Cortex of kidney (tissue), 1 donor: ENCODE data around the gene PLPP2.

ENCODE experiments used
- DNase-seq: peaks from one replicate; lab custom pipeline; 2025; lab: John Stamatoyannopoulos, UW

The PLPP2 gene

GRCh38 chr19:293436-294110 is 2.4 kb upstream of the PLPP2 start:
- no peak for DNase-seq

- no peak for DNase-seq
Observed at GRCh38 chr19:292951-293350, 1.7 kb upstream of the PLPP2 start.

GRCh38 chr19:292281-292884 is 1.2 kb upstream of the PLPP2 start:
- no peak for DNase-seq

DNA sequence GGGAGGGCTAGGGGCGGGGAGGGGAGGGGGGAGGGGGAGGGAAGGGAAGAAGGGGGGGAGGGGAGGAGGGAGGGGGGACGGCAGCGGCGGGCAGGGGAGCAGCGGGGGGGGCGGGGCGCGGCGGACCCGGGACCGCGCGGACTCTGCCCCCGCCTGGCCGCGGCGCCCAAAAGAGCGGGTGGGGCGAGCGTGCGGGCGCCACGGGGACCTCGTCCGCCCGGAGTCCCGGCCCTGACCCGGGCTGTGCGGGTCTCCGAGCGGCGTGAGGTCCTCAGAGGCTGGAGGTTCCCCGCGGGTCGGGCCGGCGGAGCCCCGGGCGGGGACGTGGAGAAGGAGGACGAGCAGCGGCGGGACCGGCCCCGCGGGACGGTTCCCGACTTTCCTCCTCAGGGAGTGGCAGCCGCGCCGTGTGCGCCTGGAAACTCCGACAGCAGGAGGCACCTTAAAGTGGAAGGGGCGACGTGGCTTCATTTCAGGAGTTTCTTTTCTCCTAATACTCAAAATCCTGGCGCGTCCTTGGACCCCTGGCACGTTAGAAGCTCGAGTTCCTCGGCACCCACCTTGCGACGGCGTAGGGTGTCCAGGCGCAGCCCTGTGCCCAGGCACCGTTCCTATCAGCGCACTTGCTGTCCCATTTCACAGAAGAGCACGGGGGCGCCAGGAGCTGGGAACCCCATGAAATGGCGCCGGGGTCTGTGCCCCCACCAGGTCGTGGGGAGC is 518 bp upstream of the PLPP2 start:
- DNase-seq = no peak

GRCh38 chr19:290372-291005 is 714 bp downstream of the PLPP2 start:
- no peak for DNase-seq

- no peak for DNase-seq
Observed at GRCh38 chr19:289651-290371, 1.4 kb downstream of the PLPP2 start.

DNA sequence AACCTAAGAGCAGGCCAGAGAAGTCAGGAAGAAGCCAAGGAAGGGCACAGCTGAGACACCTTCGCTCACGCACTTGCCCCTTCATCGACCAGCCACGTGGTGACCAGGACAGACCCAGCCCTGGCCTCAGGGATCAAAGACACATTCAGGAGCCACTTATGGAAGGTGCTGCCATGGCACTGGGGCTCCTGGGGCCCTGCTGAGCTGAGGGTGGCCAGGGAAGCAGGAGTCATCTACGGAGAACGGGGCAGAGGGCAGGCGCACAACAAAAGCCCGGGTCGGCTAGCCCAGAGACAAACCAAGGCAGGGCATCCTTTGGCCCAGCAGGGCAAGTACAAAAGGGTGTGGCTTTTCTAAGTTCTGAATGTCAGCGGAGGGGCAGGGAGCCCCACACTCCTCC is 2.3 kb downstream of the PLPP2 start:
- DNase-seq = no peak

GRCh38 chr19:287381-287871 is 3.8 kb downstream of the PLPP2 start:
- DNase-seq = no peak

DNA sequence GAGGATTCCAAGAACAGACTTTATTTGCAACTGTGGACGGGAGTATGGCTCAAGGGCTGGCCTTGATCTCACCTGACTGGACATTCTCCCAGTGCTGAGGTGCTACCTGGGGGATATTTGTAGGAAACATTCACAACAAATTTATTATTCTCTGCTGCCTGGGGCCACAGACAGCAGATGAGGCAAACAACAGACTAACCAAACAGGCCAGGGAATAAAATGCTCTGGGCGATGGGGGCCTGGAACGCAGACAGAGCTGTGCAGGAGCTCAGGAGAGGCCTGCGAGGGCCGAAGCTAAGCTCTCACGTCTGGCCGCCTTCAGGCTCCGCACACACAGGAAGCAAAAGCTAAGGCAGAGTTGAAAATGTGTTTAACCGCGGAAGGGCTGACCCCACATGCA is 7.8 kb downstream of the PLPP2 start:
- no peak for DNase-seq

- no peak for DNase-seq
Observed at GRCh38 chr19:282501-282900, 8.7 kb downstream of the PLPP2 start.

DNA sequence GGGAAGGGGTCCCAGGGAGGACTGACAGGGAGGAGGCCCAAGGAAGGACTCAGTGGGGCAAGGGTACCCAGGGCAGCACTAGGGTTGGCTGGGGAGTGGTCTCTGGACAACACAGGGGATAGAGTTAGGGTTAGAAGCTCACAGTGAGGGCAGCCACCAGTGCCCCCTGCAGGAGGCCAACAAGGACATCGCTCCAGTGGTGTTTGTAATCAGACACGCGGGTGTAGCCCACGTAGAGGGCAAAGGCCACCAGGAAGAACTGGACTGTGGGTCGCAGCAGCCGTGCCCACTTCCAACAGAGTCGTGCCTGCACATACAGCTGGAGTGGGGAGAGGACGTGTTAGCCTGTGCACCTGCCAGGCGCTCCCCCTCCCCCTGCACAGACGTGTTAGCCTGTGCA is 9.2 kb downstream of the PLPP2 start:
- DNase-seq = no peak

- no peak for DNase-seq
Observed at GRCh38 chr19:281156-281853, 9.9 kb downstream of the PLPP2 start.

DNA sequence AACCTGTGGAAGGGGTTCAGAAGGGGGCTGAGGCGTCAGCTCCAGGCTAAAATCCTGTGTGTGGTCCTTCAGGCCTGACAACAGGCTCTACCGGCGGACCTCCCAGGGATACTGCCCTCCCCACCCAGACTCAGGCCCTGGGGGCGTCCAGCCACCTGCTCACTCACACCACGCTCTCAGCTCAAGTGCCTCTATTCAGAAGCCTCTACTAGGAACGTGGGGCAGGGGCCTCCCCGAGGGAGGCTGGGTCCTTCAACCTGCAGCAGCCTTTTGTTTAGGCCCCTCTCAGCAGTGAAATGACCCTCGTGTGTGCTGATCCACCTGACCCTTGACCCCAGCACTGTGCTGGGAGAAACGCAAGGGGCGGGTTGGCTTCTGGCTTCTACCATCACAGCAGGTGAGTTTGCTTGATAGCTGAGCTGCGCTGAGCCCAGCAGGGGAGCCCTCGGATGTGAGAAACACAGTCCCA is 10.6 kb downstream of the PLPP2 start:
- DNase-seq = no peak

DNA sequence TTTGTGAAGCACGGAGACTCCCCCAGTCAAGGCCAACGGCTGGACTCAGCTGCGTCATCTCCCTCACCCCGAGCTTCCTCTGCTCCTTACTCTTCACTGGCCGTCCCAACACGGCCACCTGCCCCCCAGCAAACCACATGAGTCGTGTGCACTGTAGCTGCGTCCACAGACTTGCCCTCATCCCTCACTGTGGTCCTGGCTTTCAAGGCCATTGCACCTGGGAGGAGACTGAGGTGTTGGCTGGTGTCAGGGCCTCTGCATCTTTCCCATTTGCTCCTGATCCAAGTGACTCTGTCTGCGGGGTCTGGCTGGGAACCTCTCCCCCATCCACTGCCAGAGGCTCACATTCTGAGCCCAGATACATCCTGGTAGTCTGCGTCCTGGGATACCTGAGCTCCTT is 11.5 kb downstream of the PLPP2 start:
- no peak for DNase-seq

GRCh38 chr19:279231-279630 is 12.0 kb downstream of the PLPP2 start:
- DNase-seq = no peak

DNA sequence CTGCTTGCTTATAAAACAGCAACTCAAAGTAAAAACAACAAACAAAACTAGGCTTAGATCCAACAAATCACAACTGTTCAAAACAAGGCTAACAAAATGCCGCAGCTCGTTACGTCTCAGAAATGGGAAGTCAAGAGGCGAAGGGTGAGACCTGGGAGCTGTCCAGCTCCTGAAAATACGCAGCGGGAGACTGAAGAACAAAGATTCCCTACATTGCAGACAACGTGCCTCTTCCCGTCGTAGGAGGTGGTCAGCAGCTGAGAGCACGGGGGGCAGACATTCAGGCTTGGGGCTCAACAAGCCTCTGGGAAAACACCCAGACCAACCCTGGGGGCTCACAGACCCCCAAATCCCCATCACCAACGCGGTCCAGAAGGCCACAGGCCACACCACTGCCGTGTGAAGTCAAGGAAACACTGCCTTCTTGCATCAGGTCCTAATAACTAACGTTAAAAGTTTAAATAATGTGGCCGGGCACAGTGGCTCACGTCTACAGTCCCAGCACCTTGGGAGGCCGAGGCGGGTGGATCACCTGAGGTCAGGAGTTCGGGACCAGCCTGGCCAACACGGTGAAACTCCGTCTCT is 13.5 kb downstream of the PLPP2 start:
- DNase-seq = no peak

- no peak for DNase-seq
Observed at GRCh38 chr19:277131-277530, 14.1 kb downstream of the PLPP2 start.

- DNase-seq = no peak
Observed at GRCh38 chr19:275958-276646, 15.1 kb downstream of the PLPP2 start.

DNA sequence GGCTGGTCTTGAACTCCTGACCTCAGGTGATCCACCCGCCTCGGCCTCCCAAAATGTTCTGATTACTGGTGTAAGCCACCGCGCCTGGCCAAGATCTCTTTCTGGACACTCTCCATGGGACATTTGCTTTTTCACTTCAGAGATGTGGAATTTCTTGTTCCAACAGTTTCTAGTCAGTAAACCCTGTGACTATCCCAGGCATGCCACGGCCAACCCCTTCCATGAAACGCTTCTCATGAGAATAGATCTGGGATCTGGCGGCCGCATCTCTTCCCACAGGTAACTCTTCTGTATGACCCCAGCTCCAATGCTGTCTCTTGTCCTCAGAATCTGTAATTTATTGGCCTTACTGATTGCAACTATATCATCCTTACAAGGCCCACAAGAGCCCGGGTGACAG is 16.2 kb downstream of the PLPP2 start:
- no peak for DNase-seq

DNA sequence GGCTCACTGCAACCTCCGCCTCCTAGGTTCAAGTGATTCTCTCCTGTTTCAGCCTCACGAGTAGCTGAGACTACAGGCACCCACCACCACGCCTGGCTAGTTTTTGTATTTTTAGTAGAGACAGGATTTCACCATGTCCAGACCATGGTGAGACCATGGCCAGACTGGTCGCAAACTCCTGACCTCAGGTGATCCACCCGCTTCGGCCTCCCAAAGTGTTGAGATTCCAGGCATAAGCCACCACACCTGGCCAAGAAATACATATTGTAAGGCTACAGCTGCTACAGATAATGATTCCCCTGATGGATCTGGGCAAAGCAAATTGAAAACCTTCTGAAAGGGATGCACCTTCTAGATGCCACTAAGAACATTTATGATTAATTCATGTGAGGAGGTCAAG is 17.8 kb downstream of the PLPP2 start:
- no peak for DNase-seq
